ENCODE measurements around the gene CCS. TPM values are rescaled to one million over a fixed set of nuclear protein-coding genes. Genes with fewer than 3 reads are reported as not detected.

Gene CCS
- total and polyA plus RNA-seq, 9 of the 15 experiments (the other 6 are each of a cell fraction or from before 2014, with no cell fraction given): 1.1 to 46.6 (median 26.8) TPM

DNA sequence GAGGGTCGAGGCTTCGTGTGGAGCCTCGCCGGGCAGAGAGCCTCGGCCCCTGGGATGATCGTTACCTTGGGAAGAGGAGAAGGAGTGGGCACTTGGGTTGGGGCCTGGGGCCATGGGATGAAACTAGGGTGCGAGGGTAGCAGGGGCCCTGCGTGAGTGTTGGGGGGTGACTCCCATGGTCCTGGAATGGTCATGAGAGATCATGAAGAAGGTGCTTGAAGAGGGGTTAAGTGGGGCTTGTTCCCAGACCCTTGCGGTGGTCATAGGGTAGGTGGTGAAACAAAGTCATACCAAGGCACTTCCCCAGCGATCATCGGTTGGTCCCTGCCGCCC, 284 bp downstream of the CCS start (continued):
- TF ChIP-seq ZBTB40 (IDR thresholded peaks at IDR 0.05) (0 out of 2 replicates have a peak, but pooled peaks have one; percentile 61), ZBTB40 (CRISPR knock-in tag; IDR thresholded peaks at IDR 0.05) (no peak), PRMT5 (CRISPR knock-in tag; IDR thresholded peaks at IDR 0.05) (no peak), SAFB2 (IDR thresholded peaks at IDR 0.05; ENCODE audit: borderline replicate concordance, low read depth, low read length, severe bottlenecking) (no peak), ZNF76 (CRISPR knock-in tag; IDR thresholded peaks at IDR 0.05; ENCODE audit: borderline replicate concordance) (no peak), NR2C1 (IDR thresholded peaks at IDR 0.05) (no peak), NR2C1 (tag; IDR thresholded peaks at IDR 0.05) (no peak), NFE2 (IDR thresholded peaks at IDR 0.05; ENCODE audit: low read depth) (no peak), ILK (tag; IDR thresholded peaks at IDR 0.05; ENCODE audit: borderline replicate concordance, low read depth) (no peak), ETV1 (tag; conservative IDR thresholded peaks at IDR 0.05; ENCODE audit: low read depth) (no peak), ZSCAN32 (CRISPR knock-in tag; IDR thresholded peaks at IDR 0.05) (0 out of 2 replicates have a peak, but pooled peaks have one; percentile 23), HES1 (IDR thresholded peaks at IDR 0.05; ENCODE audit: low read depth) (no peak), CTCFL (IDR thresholded peaks at IDR 0.05; ENCODE audit: borderline replicate concordance, insufficient read depth, low read depth, low read length, poor library complexity, severe bottlenecking) (no peak), ZKSCAN3 (CRISPR knock-in tag; IDR thresholded peaks at IDR 0.05) (no peak)
- TF ChIP-seq, protein P1, sequence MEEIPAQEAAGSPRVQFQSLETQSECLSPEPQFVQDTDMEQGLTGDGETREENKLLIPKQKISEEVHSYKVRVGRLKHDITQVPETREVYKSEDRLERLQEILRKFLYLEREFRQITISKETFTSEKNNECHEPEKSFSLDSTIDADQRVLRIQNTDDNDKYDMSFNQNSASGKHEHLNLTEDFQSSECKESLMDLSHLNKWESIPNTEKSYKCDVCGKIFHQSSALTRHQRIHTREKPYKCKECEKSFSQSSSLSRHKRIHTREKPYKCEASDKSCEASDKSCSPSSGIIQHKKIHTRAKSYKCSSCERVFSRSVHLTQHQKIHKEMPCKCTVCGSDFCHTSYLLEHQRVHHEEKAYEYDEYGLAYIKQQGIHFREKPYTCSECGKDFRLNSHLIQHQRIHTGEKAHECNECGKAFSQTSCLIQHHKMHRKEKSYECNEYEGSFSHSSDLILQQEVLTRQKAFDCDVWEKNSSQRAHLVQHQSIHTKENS (CRISPR knock-in tag; IDR thresholded peaks at IDR 0.05): no peak
